Activated CD4-positive, CD25-positive, alpha-beta regulatory T cell treated with anti-CD3 and anti-CD28 coated beads, Interleukin-2, amount 50 U/mL, for 16 hours (primary cell): ENCODE results near the gene DDC.
"Not testable (repeated sequence)": the region's sequence is repeated elsewhere in the genome, so short reads cannot be mapped to it uniquely, and the experiment has no call there.

ENCODE experiments used
- DNase-seq: peaks from one replicate; pipeline ENCODE4 v3.0.0-alpha.2; 2020; ENCODE audit warnings: low read depth, low spot score

The DDC gene

DNA sequence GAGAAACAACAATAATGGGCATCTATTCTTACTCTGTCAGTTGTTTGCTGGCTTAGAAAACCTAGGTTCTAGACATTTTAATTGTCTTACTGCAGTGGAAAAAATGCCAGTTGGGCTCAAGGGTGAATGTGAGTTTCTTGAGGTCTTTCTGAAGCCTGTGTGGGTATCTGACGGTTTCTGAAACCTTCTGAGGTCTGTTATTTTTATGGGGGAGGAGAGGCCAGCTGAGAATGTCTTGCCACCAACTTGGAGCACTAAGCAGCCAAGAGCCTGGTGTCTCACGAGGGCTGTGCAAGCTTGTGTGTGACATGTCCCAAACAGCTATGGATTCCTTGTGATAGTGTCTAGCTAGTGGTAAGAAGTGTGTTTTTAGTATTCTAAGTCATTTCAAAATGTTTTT lies 24.2 kb upstream of the DDC start:
- DNase-seq = no peak

DNA sequence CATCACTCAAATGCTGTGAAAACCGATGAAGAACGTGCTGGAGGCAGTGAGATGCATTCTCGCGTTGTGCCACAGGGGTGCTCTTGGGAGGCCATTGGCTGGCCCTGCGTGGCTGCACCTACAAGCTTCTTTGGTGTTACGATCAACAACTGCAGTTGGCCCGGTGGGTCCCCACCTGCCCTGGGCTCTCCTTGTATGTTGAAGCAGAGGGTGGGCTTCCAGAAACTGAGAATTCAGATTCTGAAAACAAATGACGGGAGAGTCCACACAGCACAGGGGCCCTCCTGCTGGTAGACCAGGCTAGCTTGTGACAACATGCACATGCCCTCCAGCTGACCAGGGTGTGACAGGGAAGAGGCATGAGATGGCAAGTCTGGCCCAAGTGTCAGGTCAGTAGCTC lies 23.7 kb upstream of the DDC start:
- DNase-seq = no peak

DNA sequence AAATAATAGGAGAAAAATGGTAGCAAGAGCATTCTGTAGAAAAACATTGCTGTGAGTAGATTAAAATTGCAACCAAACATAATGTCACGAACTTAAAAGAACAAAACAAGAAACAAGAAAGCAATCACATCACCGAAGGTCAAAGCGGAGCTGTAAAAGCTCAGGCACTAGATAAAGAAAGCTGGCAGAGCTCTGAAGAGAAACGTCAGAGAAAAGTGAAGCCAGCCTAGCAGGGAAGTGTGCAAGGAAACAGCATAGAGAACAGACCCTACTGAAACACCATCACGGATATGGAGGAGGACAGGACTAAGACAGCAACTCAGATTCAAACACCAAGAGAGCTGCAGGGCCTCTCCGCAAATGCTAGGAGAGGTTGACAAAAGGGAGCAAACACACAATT lies 22.5 kb upstream of the DDC start:
- no peak for DNase-seq

DNA sequence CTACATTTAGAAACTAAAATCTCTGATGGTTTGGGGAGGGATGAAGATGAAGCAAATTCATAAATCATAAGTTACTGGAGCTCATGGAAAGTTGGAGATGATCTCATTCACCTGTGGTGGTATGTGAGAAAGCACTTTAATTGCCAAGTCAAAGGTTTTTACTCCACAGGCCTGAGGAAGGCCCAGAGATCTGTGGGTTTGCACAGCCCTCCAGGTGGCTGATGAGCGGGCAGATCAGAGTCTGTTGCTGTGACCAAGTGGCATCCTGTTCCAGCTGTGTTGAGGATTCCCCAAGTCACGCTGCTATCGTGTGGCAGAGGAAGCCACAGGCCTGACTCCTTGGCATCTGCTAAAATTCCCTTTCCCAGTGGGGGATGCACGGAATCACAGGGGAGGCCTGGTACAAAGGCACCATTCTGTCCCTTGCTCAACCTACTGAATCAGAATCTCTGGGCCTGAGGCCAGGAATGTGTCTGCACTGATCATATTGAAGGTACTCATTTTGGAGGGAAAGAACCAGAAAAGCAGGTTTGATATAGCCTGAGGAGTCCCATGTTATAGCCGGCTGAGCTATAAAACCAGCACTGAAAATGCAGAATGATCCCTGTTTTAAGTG lies 19.7 kb upstream of the DDC start:
- no peak for DNase-seq

DNA sequence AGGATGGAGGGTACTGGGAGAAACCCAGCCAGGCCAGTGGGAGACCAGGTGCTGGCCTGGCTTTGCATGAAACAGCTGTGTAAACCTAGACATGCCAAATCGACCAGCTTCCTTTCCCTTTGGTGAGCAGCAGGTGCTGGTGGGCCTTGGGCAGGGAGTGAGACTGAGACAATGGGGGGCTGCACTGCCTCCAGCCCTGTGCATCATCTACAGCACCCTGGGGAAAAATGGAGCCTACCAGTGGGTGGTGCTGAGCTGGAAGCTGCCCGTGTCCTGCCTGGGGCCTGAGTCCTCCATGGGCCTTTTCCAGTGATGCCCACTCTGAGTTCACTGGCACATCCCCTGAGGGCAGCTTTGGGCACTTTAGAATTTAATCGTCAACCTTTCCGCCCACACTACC lies 19.2 kb upstream of the DDC start:
- DNase-seq = no peak

DNA sequence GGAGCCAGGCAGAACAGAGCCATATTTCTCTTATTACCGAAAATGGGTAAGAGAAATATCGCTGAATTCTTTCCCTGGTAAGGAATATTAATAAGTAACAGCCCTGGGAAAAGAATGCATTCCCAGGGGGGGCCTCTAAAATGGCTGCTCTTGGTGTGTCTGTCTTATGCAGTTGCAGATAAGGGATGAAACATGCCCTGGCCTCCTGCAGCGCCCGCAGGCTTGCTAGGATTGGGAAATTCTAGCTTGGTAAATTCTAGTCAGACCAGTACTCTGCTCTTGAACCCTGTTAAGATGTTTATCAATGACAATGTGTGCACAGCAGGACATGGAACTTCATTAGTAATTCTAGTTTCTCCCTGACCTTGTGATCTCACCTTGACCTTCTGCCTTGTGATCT lies 18.1 kb upstream of the DDC start:
- DNase-seq = not testable (repeated sequence)

DNA sequence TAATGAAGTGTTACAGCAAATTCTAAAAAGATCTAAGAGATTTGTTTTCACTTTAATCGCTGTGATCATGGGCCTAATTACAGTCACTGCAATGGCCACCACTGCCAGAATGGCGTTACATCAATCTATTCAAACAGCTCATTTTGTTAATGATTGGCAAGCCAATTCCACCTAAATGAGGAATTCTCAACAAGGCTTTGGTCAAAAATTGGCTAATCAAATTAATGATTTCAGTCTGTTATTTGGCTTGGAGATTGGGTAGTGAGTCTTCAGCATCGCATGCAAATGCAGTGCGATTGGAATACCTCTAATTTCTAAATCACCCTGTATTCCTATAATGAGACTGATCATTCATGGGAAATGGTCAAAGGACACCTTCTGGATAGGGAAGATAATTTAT lies 17.1 kb upstream of the DDC start:
- not testable (repeated sequence) for DNase-seq

DNA sequence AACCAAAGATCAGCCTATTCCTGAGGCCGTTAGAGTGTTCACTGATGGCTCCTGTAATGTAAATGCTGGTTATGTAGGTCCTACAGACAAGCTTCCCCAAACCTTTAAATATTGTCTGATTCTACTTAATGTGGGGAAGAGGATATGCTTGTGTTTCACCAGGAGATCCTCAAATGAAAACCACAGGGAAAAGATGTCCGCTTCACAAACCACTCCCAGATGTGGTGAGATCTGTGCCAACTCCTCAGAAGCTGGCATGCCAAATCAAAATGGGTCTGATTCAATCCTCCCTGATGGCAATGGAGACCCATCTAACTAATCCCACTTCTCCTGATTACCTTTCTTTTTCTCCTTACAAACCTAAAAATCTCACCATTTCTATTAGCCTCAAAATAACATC lies 15.5 kb upstream of the DDC start:
- DNase-seq = not testable (repeated sequence)

DNA sequence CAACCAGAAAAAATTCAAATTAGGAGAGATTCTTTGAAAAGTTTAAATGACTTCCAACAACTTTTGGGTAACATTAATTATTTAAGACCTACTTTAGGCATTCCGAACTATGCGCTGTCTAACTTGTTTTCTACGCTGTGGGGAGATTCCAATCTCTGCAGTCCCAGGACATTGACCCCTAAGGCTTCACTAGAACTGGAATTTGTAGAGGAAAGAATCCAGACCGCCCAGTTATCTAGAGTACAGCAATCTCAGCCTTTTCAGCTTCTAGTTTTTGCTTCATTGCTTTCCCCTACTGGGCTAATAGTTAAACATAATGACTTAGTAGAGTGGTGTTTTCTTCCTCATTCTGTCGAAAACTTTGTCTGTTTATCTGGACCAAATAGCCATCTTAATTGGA lies 14.9 kb upstream of the DDC start:
- no peak for DNase-seq

DNA sequence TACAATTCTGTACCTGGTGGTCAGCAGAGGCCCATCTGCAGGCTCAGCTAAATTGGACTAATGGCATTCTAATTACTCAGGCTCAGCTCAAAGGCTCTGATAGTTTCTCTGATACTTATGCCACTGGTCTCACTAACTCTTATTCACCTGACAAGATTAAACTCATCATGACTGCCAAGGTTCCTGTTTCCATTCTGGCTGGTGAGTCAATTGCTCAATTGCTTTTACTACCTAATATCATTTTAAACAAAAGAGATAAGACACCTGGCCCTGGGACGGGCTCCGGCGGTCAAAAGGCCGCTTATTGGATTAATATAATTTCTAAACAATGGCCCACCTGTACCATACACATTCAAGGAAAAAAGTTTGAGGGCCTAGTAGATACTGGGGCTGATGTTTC lies 12.9 kb upstream of the DDC start:
- not testable (repeated sequence) for DNase-seq

DNA sequence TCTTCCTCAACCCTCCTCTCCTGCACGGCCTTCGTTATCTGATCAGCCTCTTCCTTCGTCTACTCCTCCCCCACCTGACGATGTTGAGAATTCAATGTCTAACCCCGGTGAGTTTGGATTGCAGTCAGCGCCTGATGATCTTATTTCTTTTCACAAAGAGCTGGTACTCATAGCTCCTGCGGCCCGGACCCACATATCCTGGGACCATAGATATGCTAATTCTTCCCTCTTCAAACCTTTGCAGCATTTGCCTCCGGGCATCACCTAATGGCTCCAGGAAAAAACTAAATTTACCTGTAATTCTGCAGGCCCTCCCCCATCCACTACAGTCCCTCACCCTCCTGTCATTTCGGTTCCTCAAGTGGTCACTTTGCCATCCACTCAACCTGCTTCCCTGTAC lies 12.4 kb upstream of the DDC start:
- no peak for DNase-seq

DNA sequence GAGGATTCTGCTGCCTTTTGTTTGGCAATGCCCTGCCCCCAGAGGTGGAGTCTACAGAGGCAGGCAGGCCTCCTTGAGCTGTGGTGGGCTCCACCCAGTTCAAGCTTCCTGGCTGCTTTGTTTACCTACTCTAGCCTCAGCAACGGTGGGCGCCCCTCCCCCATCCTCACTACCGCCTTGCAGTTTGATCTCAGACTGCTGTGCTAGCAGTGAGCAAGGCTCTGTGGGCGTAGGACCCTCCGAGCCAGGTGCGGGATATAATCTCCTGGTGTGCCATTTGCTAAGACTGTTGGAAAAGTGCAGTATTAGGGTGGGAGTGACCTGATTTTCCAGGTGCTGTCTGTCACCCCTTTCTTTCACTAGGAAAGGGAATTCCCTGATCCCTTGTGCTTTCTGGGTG lies 11.2 kb upstream of the DDC start:
- DNase-seq = not testable (repeated sequence)

DNA sequence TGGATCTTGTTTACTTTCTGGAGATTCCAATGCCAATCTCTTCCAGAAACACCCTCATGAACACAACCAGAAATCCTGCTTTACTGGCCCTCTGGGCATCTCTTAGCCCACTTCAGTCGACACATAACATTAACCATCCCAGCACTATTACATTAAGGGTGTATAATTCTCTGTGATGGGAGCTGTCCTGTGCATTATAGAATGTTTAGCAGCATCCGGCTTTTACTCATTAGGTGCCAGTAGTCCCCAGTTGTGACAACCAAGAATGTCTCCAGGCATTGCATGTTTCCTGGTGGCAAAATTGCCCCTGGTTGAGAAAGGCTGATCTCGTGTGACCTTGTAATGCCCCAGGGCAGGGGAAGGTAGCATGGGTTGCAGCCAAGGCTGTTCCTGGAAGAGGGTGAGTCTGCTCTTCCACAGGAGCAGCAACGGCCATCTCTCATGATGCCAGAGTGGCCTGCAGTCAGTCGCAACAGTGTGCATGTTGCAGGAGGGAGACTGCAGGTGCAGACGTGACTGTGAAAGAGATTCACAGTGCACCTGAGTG lies 2.6 kb upstream of the DDC start:
- DNase-seq = no peak

DNA sequence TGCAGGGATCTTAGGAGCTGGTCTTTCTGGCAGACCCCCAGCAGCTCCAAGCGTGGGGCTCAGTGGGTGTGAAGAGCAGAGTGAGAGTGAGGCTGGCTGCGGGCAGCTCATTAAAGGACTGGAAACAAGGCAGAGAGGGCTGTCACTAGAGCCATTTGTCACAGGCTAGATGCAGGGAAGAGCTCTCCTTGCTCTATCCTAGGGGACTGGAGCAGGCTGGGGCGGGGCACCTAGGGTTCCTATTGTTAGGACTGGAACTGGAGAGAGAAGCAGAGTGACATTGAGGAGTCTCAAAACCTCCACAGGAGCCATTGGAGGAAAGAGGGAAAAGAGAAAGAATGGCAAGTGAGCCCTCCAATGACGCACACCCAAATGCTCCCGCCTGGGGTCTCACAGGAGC lies 772 bp upstream of the DDC start:
- no peak for DNase-seq

DNA sequence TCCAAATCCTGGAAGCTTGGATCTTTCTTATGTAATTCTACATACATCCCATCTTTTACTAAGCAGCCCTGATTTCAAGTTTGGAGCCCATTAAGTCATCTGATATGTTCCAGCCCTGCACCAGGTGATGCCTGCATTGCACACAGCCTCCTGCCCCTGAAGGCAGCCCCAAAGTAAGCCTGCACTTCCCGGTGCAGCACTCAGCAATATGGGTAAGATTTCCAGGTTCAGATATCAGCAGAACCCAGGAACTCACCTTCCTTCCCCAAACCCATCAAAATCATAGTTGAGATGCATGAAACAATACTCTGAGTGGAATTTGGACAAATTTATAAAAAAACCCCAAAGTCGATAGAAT lies 333 bp upstream of the DDC start:
- DNase-seq = no peak

DNA sequence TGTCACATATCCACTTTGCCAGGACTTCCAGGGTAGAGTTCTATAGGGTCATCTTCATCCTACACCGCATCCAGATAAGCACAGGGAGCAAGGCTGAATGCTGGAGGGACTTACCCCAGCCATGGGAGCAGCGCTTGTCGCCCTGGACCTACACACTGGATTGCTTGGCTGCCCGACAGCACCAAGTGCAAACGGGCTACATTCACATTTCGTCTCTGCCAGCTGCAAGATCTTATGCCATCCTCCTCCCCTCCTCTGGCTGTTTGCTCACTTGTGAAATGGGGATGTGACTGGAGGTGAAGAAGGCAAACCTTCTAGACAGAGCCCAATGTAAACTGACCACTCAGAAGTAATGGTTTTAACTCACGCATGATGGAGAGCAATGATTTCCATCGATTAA lies 1.0 kb downstream of the DDC start:
- DNase-seq = no peak

DNA sequence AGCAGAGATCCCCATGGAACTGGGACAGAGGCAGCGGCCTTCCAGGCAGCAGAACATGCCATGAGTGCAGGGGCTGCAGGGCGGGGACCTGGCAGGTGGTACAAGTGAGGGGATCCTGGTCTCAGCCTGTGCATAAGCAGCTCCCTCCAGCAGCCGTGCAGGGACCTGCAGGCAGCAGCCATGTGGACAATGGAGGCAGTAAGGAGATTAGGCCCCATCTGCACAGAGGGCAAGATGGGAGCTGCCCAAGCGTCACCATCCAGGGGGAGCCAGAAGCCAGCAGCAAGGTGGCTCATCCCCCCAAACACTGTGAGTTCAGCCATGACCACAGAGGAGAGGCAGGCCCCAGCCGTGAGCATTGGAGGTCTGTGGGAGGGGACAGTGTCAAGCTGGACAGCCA lies 3.1 kb downstream of the DDC start:
- DNase-seq = no peak

DNA sequence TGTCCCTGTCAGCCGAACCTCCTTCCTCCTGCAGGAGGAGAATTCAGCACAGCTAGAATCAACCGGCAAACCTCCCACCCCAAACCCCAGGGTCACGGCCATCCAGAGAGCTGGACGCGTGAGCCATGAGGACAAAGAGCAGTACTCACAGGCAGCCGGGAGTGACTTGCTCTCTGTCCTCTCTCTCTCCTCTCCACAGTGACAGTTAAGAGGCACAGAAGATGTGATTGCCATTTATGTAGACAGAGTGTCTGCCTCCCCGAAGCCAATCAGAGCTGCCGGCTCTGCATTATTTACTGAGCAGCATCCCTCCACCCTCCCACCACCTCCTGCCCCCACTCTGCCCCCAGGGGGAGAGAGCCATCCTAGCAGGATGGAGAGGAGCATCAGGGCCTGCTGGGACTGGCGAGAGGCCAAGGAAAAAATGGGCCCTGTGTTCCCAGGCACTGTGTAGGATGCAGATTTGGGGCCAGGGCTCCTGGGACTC lies 4.3 kb downstream of the DDC start:
- no peak for DNase-seq

DNA sequence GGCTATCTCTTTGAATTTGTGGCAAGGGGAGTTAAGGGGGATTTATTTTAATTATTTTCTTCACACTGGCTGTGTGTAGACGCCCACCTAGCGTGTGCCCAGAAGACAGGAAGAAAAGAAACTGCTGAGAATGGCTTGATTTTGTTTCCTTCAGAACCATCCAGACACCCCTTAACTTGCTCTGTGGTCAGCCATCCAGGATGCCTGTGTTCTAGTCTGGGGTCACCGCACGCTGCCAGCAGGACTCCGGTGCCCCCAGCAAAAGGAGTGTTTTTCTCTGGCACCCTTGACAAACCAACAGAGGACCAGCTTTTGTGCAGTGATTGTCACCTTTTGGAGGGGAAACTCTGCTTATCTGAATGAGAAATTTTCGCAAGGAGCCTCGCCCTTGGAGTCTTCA lies 5.3 kb downstream of the DDC start:
- DNase-seq = no peak

DNA sequence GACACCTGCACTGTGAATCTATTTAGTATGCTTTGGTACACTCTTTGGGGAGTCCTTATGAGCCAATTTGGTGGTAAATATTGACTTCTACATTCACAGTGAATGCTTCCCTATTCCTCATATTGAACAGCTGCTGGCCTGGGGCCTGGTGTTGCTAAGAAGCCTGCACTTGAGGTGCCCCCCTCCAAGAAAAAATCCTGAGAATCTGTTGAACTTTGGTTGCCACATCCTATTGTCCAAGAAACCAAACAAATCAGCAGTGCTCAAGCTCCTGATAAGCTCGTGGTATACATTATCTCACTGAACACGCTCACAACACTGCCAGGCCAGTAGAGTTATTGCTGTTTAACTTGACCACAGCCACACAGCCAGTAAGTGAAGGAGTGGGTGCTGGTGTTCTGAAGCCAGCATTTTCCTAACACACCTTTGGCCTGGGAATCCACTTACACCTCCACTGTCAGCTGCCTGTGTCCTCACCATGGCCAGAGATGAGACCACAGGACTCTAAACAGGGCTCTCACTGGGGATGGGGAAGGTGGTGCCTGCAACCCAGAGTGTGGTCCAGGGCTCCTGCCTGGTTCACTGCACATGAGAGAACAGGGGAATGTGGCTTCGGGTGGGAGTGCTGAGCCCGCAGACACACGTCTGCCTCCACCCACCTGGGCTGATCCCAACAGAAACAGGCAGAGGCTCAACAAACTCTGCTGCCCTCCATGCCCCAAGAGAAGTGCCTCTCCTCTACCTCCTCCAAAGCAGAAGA lies 6.7 kb downstream of the DDC start:
- no peak for DNase-seq

DNA sequence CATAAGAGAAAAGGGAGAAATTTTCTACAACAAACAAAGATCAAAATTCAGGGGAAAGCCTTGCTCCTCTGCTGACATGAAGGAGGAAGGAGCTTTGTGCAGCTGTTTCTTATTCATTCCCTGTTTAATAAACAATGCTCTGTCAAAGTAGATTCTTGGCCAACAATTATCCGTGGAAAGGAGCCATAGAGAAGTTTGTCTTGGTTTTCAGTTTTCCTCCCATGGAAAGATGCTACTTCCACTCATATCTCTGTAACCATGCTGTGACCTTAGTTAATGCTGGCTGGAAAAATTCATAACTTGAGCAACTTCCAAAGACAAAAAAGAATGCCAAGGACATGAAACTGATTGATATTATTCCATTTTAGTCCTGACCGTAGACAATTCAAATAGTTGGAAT lies 8.1 kb downstream of the DDC start:
- no peak for DNase-seq

DNA sequence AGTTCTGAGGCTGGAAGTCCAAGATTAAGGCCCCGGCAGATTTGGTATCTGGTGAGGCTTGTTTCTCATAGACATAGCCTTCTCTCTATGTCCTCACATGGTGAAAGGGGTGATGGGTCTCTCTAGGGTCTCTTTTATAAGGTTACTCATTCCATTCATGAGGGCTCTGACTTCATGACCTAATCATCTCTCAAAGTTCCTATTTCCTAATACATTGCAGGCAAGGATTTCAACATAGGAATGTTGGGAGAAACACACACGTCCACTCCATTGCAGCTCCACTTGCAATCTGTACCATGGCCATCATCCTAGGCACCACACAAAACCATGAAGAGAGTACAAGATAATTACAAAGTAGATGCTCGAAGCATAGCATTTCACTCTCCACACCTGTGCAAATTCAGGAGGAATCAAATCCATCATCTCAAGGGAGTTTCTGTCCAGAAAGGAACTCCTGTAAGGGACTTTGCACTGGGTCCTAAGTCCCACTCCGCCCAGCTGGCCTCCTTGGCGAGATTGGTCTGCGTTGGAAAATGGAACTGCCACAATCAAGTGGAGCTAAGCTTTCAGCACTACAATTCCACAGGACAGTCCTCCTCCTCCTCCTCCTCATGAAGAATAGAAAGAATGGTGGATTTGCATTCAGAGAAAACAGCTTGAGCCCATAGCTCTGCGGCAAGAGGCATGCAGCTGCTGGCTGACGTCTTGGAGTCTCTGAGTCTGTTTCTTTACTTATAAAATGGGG lies 8.8 kb downstream of the DDC start:
- DNase-seq = no peak
